Effector memory CD8-positive, alpha-beta T cell (primary cell): Measurements from ENCODE around the gene PLD3.
"Not testable (repeated sequence)": the region's sequence is repeated elsewhere in the genome, so short reads cannot be mapped to it uniquely, and the experiment has no call there.

Experiments used
- ATAC-seq: fragments of 150-1000 bp; cut with Tn5 transposase; replicated peaks from 2 replicates; pipeline ENCODE4 v1.10.0; 2021; ENCODE audit warnings: mild to moderate bottlenecking, moderate library complexity
- DNase-seq, 3 experiments: peaks; one replicate each; pipeline ENCODE4 v3.0.0; 2021
- H3K27ac Mint-ChIP-seq, 2 donors: one replicate each; pipeline ENCODE4 v1.8.0; 2022; ENCODE audit warnings: mild to moderate bottlenecking in 2 of 2, mixed read lengths in 2 of 2, moderate library complexity in 2 of 2
- H3K27me3 Mint-ChIP-seq, 2 donors: one replicate each; pipeline ENCODE4 v1.8.0; 2022; ENCODE audit warnings: mixed read lengths in 2 of 2
- H3K36me3 Mint-ChIP-seq: one replicate; pipeline ENCODE4 v1.8.0; 2022; ENCODE audit warnings: mild to moderate bottlenecking, moderate library complexity, mixed read lengths; ENCODE audit not compliant: insufficient read depth
- H3K4me1 Mint-ChIP-seq, 2 donors: one replicate each; pipeline ENCODE4 v1.8.0; 2022; ENCODE audit warnings: low read depth in 2 of 2, mixed read lengths in 2 of 2
- H3K4me3 Mint-ChIP-seq, 2 donors: one replicate each; pipeline ENCODE4 v1.8.0; 2022; ENCODE audit warnings: mild to moderate bottlenecking in 2 of 2, mixed read lengths in 2 of 2, moderate library complexity in 2 of 2
- H3K9me3 Mint-ChIP-seq, 2 donors: one replicate each; pipeline ENCODE4 v1.8.0; 2022; ENCODE audit warnings: mixed read lengths in 2 of 2

PLD3 gene

GRCh38 chr19:40321076-40321475, 27.4 kb upstream of the PLD3 start:
- H3K4me1 Mint-ChIP-seq = peaks cover 0 to 2% of the 10 kb centered on the region in 2 donors
- no peak overlapping the region for H3K4me3 Mint-ChIP-seq
- H3K27ac Mint-ChIP-seq = no peak overlapping the region
- no peaks in the 10 kb centered on the region for H3K27me3 Mint-ChIP-seq
- DNase-seq = no peak
- ATAC-seq = no peak
- H3K9me3 Mint-ChIP-seq = no peaks in the 10 kb centered on the region
- peaks cover 42% of the 10 kb centered on the region for H3K36me3 Mint-ChIP-seq

GRCh38 chr19:40321566-40322270, 26.8 kb upstream of the PLD3 start:
- Mint-ChIP-seq H3K9me3 (no peaks in the 10 kb centered on the region), H3K4me3 (no peak overlapping the region), H3K36me3 (peaks cover 47% of the 10 kb centered on the region), H3K27me3 (no peaks in the 10 kb centered on the region), H3K27ac (no peak overlapping the region), H3K4me1 (peaks cover 0 to 2% of the 10 kb centered on the region in 2 donors)
- ATAC-seq = no peak
- DNase-seq = no peak

GRCh38 chr19:40322271-40322610, 26.3 kb upstream of the PLD3 start:
- H3K4me1 Mint-ChIP-seq = peaks cover 0 to 2% of the 10 kb centered on the region in 2 donors
- H3K27me3 Mint-ChIP-seq = no peaks in the 10 kb centered on the region
- H3K27ac Mint-ChIP-seq = peak overlapping the region; percentile 12 to 38
- ATAC-seq = no peak
- no peak overlapping the region for H3K4me3 Mint-ChIP-seq
- no peak for DNase-seq
- no peaks in the 10 kb centered on the region for H3K9me3 Mint-ChIP-seq
- H3K36me3 Mint-ChIP-seq = peaks cover 52% of the 10 kb centered on the region

- ATAC-seq = no peak
- H3K4me1 Mint-ChIP-seq = peaks cover 0 to 2% of the 10 kb centered on the region in 2 donors
- H3K36me3 Mint-ChIP-seq = peaks cover 54% of the 10 kb centered on the region
Observed at GRCh38 chr19:40322951-40323615, 25.4 kb upstream of the PLD3 start.

GRCh38 chr19:40323705-40324104, 24.8 kb upstream of the PLD3 start:
- no peak overlapping the region for H3K27ac Mint-ChIP-seq
- H3K36me3 Mint-ChIP-seq = peaks cover 54% of the 10 kb centered on the region

More at GRCh38 chr19:40322951-40323615, 25.4 kb upstream of the PLD3 start:
- H3K27ac Mint-ChIP-seq = peak overlapping the region in 1 of 2 donors; percentile 12
- DNase-seq = no peak
- no peak overlapping the region for H3K4me3 Mint-ChIP-seq
- H3K27me3 Mint-ChIP-seq = no peaks in the 10 kb centered on the region
- no peaks in the 10 kb centered on the region for H3K9me3 Mint-ChIP-seq

GRCh38 chr19:40326201-40326600, 22.3 kb upstream of the PLD3 start:
- no peaks in the 10 kb centered on the region for H3K4me1 Mint-ChIP-seq
- ATAC-seq = no peak
- no peaks in the 10 kb centered on the region for H3K27me3 Mint-ChIP-seq
- no peak for DNase-seq
- peaks cover 59% of the 10 kb centered on the region for H3K36me3 Mint-ChIP-seq
- no peak overlapping the region for H3K4me3 Mint-ChIP-seq
- no peak overlapping the region for H3K27ac Mint-ChIP-seq
- H3K9me3 Mint-ChIP-seq = no peaks in the 10 kb centered on the region

More at GRCh38 chr19:40323705-40324104, 24.8 kb upstream of the PLD3 start:
- ATAC-seq (no peak), DNase-seq (no peak)
- Mint-ChIP-seq H3K9me3 (no peaks in the 10 kb centered on the region), H3K27me3 (no peaks in the 10 kb centered on the region), H3K4me3 (no peak overlapping the region), H3K4me1 (peaks cover 0 to 2% of the 10 kb centered on the region in 2 donors)

GRCh38 chr19:40331052-40331451, 17.4 kb upstream of the PLD3 start:
- no peak overlapping the region for H3K4me3 Mint-ChIP-seq
- H3K27me3 Mint-ChIP-seq = no peaks in the 10 kb centered on the region
- peaks cover 58% of the 10 kb centered on the region for H3K36me3 Mint-ChIP-seq
- no peak for DNase-seq
- H3K9me3 Mint-ChIP-seq = no peaks in the 10 kb centered on the region
- H3K4me1 Mint-ChIP-seq = no peaks in the 10 kb centered on the region
- ATAC-seq = no peak
- H3K27ac Mint-ChIP-seq = no peak overlapping the region

- no peak for DNase-seq
- ATAC-seq = no peak
- no peak overlapping the region for H3K4me3 Mint-ChIP-seq
- peaks cover 47% of the 10 kb centered on the region for H3K36me3 Mint-ChIP-seq
- H3K9me3 Mint-ChIP-seq = no peaks in the 10 kb centered on the region
- peaks cover 0 to under 1% of the 10 kb centered on the region in 2 donors for H3K4me1 Mint-ChIP-seq
- H3K27ac Mint-ChIP-seq = no peak overlapping the region
- H3K27me3 Mint-ChIP-seq = no peaks in the 10 kb centered on the region
Observed at GRCh38 chr19:40332669-40333068, 15.8 kb upstream of the PLD3 start.

GRCh38 chr19:40333083-40333482, 15.4 kb upstream of the PLD3 start:
- H3K36me3 Mint-ChIP-seq = peaks cover 47% of the 10 kb centered on the region
- H3K27ac Mint-ChIP-seq, H3K27me3 Mint-ChIP-seq, H3K9me3 Mint-ChIP-seq, ATAC-seq, H3K4me3 Mint-ChIP-seq, H3K4me1 Mint-ChIP-seq, DNase-seq: not testable (repeated sequence)

GRCh38 chr19:40335101-40335500, 13.4 kb upstream of the PLD3 start:
- Mint-ChIP-seq H3K27ac (no peak overlapping the region), H3K36me3 (peaks cover 46% of the 10 kb centered on the region), H3K27me3 (no peaks in the 10 kb centered on the region), H3K4me3 (no peak overlapping the region), H3K4me1 (peaks cover 4 to 6% of the 10 kb centered on the region in 2 donors), H3K9me3 (no peaks in the 10 kb centered on the region)
- no peak for DNase-seq
- no peak for ATAC-seq

GRCh38 chr19:40335855-40336600, 12.5 kb upstream of the PLD3 start:
- Mint-ChIP-seq H3K9me3 (no peaks in the 10 kb centered on the region), H3K4me3 (no peak overlapping the region), H3K27ac (peak overlapping the region in 1 of 2 donors; percentile 65), H3K36me3 (peaks cover 47% of the 10 kb centered on the region), H3K27me3 (no peaks in the 10 kb centered on the region), H3K4me1 (peaks cover 4 to 6% of the 10 kb centered on the region in 2 donors)
- no peak for DNase-seq
- ATAC-seq = no peak

- DNase-seq = no peak
- H3K36me3 Mint-ChIP-seq = peaks cover 43% of the 10 kb centered on the region
- no peak for ATAC-seq
- H3K4me3 Mint-ChIP-seq = no peak overlapping the region
- H3K27me3 Mint-ChIP-seq = no peaks in the 10 kb centered on the region
- peaks cover 5 to 6% of the 10 kb centered on the region in 2 donors for H3K4me1 Mint-ChIP-seq
- H3K27ac Mint-ChIP-seq = peak overlapping the region in 1 of 2 donors; percentile 65
- H3K9me3 Mint-ChIP-seq = no peaks in the 10 kb centered on the region
Observed at GRCh38 chr19:40336601-40336900, 11.9 kb upstream of the PLD3 start.

GRCh38 chr19:40337107-40337506, 11.4 kb upstream of the PLD3 start:
- peaks cover 38% of the 10 kb centered on the region for H3K36me3 Mint-ChIP-seq

GRCh38 chr19:40337594-40337993, 10.9 kb upstream of the PLD3 start:
- ATAC-seq (no peak), DNase-seq (no peak)
- no peaks in the 10 kb centered on the region for H3K9me3 Mint-ChIP-seq
- no peak overlapping the region for H3K27ac Mint-ChIP-seq
- no peak overlapping the region for H3K4me3 Mint-ChIP-seq
- peaks cover 37% of the 10 kb centered on the region for H3K36me3 Mint-ChIP-seq
- no peaks in the 10 kb centered on the region for H3K27me3 Mint-ChIP-seq
- peaks cover 7 to 11% of the 10 kb centered on the region in 2 donors for H3K4me1 Mint-ChIP-seq

More at GRCh38 chr19:40337107-40337506, 11.4 kb upstream of the PLD3 start:
- no peak for DNase-seq
- Mint-ChIP-seq H3K4me3 (no peak overlapping the region), H3K27ac (no peak overlapping the region), H3K9me3 (no peaks in the 10 kb centered on the region), H3K27me3 (no peaks in the 10 kb centered on the region), H3K4me1 (peaks cover 6% of the 10 kb centered on the region in 2 donors)
- no peak for ATAC-seq
